Neural cell (in vitro differentiated cells): ENCODE measurements around the gene KIAA0513. TPM values are rescaled to one million over a fixed set of nuclear protein-coding genes. Genes with fewer than 3 reads are reported as not detected.

Experiments used
- H2AFZ ChIP-seq: fragments of 200-600, 300-800 bp; sonication (generic), shearing (Covaris generic); 2 replicates; pipeline ENCODE4 v1.6.0; 2014; ENCODE audit warnings: low read depth, mild to moderate bottlenecking, antibody characterized with exemption, low read length, moderate library complexity
- H3F3A ChIP-seq: fragments of 200-600 bp; shearing (Covaris generic); 2 replicates; pipeline ENCODE4 v1.6.1; 2016; ENCODE audit warnings: mild to moderate bottlenecking, moderate library complexity, mixed read lengths, antibody characterized with exemption, low read length; ENCODE audit not compliant: insufficient read depth, poor library complexity, severe bottlenecking
- H3K27ac ChIP-seq: fragments of 200-600, 300-800 bp; sonication (generic), shearing (Covaris generic); 2 replicates; pipeline ENCODE4 v1.5.1; 2014; ENCODE audit warnings: mild to moderate bottlenecking, low read length, moderate library complexity
- H3K27me3 ChIP-seq: fragments of 300-800, 200-600 bp; sonication (generic), shearing (Covaris generic); 2 replicates; pipeline ENCODE4 v1.6.0; 2014; ENCODE audit warnings: mild to moderate bottlenecking, low read depth, low read length, moderate library complexity; ENCODE audit not compliant: insufficient read depth
- H3K36me3 ChIP-seq: fragments of 300-800, 200-600 bp; sonication (generic), shearing (Covaris generic); 2 replicates; pipeline ENCODE4 v1.5.1; 2014; ENCODE audit warnings: mild to moderate bottlenecking, antibody characterized with exemption, low read length, moderate library complexity; ENCODE audit not compliant: insufficient read depth
- H3K4me2 ChIP-seq: fragments of 300-800, 200-600 bp; sonication (generic), shearing (Covaris generic); 2 replicates; pipeline ENCODE4 v1.6.0; 2014; ENCODE audit warnings: mild to moderate bottlenecking, low read length
- H3K4me3 ChIP-seq: fragments of 300-800, 200-600 bp; sonication (generic), shearing (Covaris generic); 2 replicates; pipeline ENCODE4 v1.5.1; 2014; ENCODE audit warnings: mild to moderate bottlenecking, low read length, moderate library complexity
- H3K79me2 ChIP-seq: fragments of 200-600 bp; shearing (Covaris generic); replicated peaks from 2 replicates; pipeline ENCODE4 v1.6.0; 2014; ENCODE audit warnings: mild to moderate bottlenecking, low read length, moderate library complexity; ENCODE audit not compliant: insufficient read depth
- H3K9ac ChIP-seq: fragments of 300-800, 200-600 bp; sonication (generic), shearing (Covaris generic); 2 replicates; pipeline ENCODE4 v1.6.1; 2016; ENCODE audit warnings: mild to moderate bottlenecking, low read length, mixed read lengths
- H3K9me2 ChIP-seq: fragments of 200-600 bp; shearing (Covaris generic); 2 replicates; pipeline ENCODE4 v1.6.1; 2016; ENCODE audit warnings: mild to moderate bottlenecking, low read length, mixed read lengths; ENCODE audit not compliant: insufficient read depth
- H3K9me3 ChIP-seq: fragments of 200-600, 300-800 bp; sonication (generic), shearing (Covaris generic); 2 replicates; pipeline ENCODE4 v1.6.1; 2016; ENCODE audit warnings: mild to moderate bottlenecking, mixed run types, low read length, moderate library complexity, mixed read lengths
- H4K20me1 ChIP-seq: fragments of 200-600 bp; shearing (Covaris generic); 2 replicates; pipeline ENCODE4 v1.6.1; 2016; ENCODE audit warnings: mild to moderate bottlenecking, mixed run types; ENCODE audit not compliant: insufficient read depth
- EP300 ChIP-seq: fragments of 450-650 bp; conservative IDR thresholded peaks from 2 replicates; pipeline ENCODE4 v1.6.1; 2014; ENCODE audit warnings: antibody characterized with exemption, mild to moderate bottlenecking, moderate library complexity; ENCODE audit not compliant: poor library complexity, severe bottlenecking
- EZH2 ChIP-seq: fragments of 200-600, 300-800 bp; shearing (Covaris generic), sonication (generic); IDR thresholded peaks from 2 replicates; pipeline ENCODE4 v1.6.1; 2014; ENCODE audit warnings: antibody characterized with exemption, low read length, borderline replicate concordance, mild to moderate bottlenecking; ENCODE audit not compliant: insufficient read depth, poor library complexity, severe bottlenecking
- MXI1 ChIP-seq: fragments of 450-650 bp; conservative IDR thresholded peaks from 2 replicates; pipeline ENCODE4 v1.6.1; 2014; ENCODE audit warnings: antibody characterized with exemption, mild to moderate bottlenecking; ENCODE audit not compliant: poor library complexity, severe bottlenecking
- POLR2AphosphoS5 ChIP-seq: IDR thresholded peaks from 2 replicates; pipeline ENCODE4 v1.6.1; 2012
- RAD21 ChIP-seq: fragments of 450-650 bp; conservative IDR thresholded peaks from 2 replicates; pipeline ENCODE4 v1.6.1; 2014; ENCODE audit warnings: antibody characterized with exemption, mild to moderate bottlenecking, moderate library complexity
- SMC3 ChIP-seq: fragments of 450-650 bp; conservative IDR thresholded peaks from 2 replicates; pipeline ENCODE4 v1.6.1; 2014; ENCODE audit warnings: antibody characterized with exemption, mild to moderate bottlenecking, moderate library complexity; ENCODE audit not compliant: poor library complexity
- TAF1 ChIP-seq: IDR thresholded peaks from 2 replicates; pipeline ENCODE4 v1.6.1; 2012; ENCODE audit warnings: low read depth
- polyA plus RNA-seq: library from polyadenylated mRNA; depleted of rRNA; stranded (reverse); fragments of >200 nt; gene quantifications from 2 replicates; pipeline ENCODE4 v1.2.3, GENCODE V29; 2014
- TF ChIP-seq, protein P1 (sequence below): IDR thresholded peaks from 2 replicates; pipeline ENCODE4 v1.6.1; 2012; ENCODE audit warnings: borderline replicate concordance
- TF ChIP-seq, protein P2 (sequence below): fragments of 450-650 bp; IDR thresholded peaks from 2 replicates; pipeline ENCODE4 v1.5.1; 2014; ENCODE audit warnings: antibody characterized with exemption, mild to moderate bottlenecking, moderate library complexity; ENCODE audit not compliant: poor library complexity, severe bottlenecking

The KIAA0513 gene
- polyA plus RNA-seq, 1 donor from 2014 or later = 18.9 TPM

DNA sequence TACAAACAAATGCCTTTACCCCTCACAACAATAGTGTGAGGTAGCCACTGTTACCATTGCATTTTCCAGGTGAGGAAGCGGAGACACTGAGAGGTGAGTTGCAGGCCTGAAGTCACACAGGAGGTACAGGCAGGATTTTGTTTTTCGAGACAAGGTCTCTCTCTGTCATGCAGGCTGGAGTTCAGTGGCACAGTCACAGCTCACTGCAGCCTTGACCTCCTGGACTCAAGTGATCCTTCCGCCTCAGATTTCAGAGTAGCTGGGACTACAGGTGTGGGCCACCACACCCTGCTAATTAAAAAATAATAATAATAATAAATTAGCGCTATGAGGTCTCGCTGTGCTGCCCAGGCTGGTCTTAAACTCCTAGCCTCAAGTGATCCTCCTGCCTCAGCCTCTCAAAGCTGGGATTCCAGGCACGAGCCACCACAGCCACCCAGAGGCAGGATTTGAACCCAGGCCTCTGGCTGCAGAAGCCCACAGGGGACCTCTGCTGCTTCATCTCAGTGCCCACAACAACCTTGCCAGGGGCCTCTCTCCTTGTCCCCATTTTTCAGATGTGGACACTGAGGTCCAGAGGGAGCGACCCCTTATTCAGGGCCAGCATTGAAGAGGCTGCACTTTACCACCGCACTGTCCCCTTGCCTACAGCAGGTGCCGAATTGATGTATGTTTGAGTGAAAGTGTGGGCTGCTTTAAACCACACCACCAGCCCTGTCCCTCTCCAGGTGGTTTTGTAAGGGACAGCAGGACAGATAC is 100.7 kb downstream of the KIAA0513 start:
- Histone ChIP-seq H3F3A (no peaks in the 10 kb centered on the region), H3K79me2 (no peaks in the 10 kb centered on the region), H2AFZ (no peak overlapping the region), H3K9ac (no peak overlapping the region), H3K4me3 (no peak overlapping the region), H3K27me3 (no peaks in the 10 kb centered on the region), H3K4me2 (no peak overlapping the region), H3K9me2 (no peaks in the 10 kb centered on the region), H3K9me3 (no peaks in the 10 kb centered on the region), H3K36me3 (no peaks in the 10 kb centered on the region), H3K27ac (no peak overlapping the region), H4K20me1 (no peaks in the 10 kb centered on the region)
- no peak for TF ChIP-seq TAF1
- TF ChIP-seq, protein P1, sequence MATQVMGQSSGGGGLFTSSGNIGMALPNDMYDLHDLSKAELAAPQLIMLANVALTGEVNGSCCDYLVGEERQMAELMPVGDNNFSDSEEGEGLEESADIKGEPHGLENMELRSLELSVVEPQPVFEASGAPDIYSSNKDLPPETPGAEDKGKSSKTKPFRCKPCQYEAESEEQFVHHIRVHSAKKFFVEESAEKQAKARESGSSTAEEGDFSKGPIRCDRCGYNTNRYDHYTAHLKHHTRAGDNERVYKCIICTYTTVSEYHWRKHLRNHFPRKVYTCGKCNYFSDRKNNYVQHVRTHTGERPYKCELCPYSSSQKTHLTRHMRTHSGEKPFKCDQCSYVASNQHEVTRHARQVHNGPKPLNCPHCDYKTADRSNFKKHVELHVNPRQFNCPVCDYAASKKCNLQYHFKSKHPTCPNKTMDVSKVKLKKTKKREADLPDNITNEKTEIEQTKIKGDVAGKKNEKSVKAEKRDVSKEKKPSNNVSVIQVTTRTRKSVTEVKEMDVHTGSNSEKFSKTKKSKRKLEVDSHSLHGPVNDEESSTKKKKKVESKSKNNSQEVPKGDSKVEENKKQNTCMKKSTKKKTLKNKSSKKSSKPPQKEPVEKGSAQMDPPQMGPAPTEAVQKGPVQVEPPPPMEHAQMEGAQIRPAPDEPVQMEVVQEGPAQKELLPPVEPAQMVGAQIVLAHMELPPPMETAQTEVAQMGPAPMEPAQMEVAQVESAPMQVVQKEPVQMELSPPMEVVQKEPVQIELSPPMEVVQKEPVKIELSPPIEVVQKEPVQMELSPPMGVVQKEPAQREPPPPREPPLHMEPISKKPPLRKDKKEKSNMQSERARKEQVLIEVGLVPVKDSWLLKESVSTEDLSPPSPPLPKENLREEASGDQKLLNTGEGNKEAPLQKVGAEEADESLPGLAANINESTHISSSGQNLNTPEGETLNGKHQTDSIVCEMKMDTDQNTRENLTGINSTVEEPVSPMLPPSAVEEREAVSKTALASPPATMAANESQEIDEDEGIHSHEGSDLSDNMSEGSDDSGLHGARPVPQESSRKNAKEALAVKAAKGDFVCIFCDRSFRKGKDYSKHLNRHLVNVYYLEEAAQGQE = no peak
- no peak for TF ChIP-seq MXI1
- TF ChIP-seq SMC3 = no peak
- TF ChIP-seq EP300 = no peak
- TF ChIP-seq, protein P2, sequence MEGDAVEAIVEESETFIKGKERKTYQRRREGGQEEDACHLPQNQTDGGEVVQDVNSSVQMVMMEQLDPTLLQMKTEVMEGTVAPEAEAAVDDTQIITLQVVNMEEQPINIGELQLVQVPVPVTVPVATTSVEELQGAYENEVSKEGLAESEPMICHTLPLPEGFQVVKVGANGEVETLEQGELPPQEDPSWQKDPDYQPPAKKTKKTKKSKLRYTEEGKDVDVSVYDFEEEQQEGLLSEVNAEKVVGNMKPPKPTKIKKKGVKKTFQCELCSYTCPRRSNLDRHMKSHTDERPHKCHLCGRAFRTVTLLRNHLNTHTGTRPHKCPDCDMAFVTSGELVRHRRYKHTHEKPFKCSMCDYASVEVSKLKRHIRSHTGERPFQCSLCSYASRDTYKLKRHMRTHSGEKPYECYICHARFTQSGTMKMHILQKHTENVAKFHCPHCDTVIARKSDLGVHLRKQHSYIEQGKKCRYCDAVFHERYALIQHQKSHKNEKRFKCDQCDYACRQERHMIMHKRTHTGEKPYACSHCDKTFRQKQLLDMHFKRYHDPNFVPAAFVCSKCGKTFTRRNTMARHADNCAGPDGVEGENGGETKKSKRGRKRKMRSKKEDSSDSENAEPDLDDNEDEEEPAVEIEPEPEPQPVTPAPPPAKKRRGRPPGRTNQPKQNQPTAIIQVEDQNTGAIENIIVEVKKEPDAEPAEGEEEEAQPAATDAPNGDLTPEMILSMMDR = no peak
- no peak for TF ChIP-seq RAD21
- TF ChIP-seq EZH2 = no peak
- TF ChIP-seq POLR2AphosphoS5 = no peak

DNA sequence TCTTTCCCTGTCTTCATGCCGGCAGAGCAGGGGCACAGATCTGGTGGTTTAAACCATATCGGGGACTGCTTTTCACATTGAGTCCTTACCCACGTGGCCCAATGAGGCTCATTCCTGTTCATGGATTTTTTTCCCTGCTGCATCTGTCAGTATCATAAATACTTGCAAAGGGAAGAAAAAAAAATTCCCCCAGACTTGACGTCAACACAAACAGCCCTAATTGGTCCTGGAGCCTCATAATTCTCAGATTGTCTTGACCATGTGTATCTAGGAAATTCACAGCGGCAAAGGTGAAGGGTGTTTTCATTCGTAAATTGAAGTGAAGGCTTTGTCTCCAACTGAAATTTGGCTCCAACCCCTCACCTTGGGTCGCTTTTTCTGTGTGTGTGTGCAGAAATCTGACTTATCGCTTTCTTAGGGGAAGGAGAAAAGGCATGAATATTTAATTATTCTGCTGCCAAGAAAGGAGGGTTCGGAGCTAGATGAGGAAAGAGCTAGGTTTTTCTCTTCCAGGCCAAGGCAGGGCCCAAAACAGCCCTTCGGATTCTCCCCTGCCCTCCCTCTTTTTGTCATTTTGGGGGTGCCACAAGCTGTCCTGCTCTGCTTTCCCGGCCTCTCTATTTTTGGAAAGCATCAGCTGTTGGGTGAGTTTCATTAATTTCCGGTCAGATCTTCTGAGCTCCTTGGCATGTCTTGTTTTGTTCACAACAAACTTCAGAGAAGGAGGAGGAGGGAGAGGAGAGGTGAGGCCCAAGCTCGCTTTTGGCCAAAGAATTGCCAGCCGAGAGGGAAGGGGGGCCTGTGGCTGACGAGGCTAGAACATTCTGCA is 102.5 kb downstream of the KIAA0513 start:
- no peaks in the 10 kb centered on the region for H4K20me1 ChIP-seq
- no peaks in the 10 kb centered on the region for H3K9me3 ChIP-seq
- TF ChIP-seq EP300 (no peak), RAD21 (no peak), POLR2AphosphoS5 (no peak), SMC3 (no peak), EZH2 (no peak), MXI1 (no peak), TAF1 (no peak)
- TF ChIP-seq, protein P1 = no peak
- TF ChIP-seq, protein P2 = no peak
- H3F3A ChIP-seq = no peaks in the 10 kb centered on the region
- H3K27me3 ChIP-seq = no peaks in the 10 kb centered on the region
- H3K27ac ChIP-seq = no peak overlapping the region
- no peak overlapping the region for H2AFZ ChIP-seq
- no peaks in the 10 kb centered on the region for H3K36me3 ChIP-seq
- H3K9ac ChIP-seq = no peak overlapping the region
- no peak overlapping the region for H3K4me2 ChIP-seq
- no peak overlapping the region for H3K4me3 ChIP-seq
- no peaks in the 10 kb centered on the region for H3K79me2 ChIP-seq
- no peaks in the 10 kb centered on the region for H3K9me2 ChIP-seq
